Hematopoietic multipotent progenitor cell treated with erythropoietin and hydrocortisone succinate and interleukin-3 and kit ligand, for 17 days (in vitro differentiated cells): Measurements from ENCODE around the gene SDHA.
"Not testable (repeated sequence)": the region's sequence is repeated elsewhere in the genome, so short reads cannot be mapped to it uniquely, and the experiment has no call there.

Experiments
- DNase-seq: peaks from one replicate; pipeline ENCODE4 v3.0.0-alpha.2; 2015; ENCODE audit warnings: low spot score

The SDHA gene

GRCh38 chr5:198516-199196 is 19.5 kb upstream of the SDHA start:
- DNase-seq, result no peak

GRCh38 chr5:199197-199949 is 18.7 kb upstream of the SDHA start:
- DNase-seq, result no peak

GRCh38 chr5:199950-200645 is 18.0 kb upstream of the SDHA start:
- DNase-seq, result no peak

GRCh38 chr5:200985-201384 is 17.1 kb upstream of the SDHA start:
- no peak for DNase-seq

- no peak for DNase-seq
These were observed 16.4 kb upstream of the SDHA start for GRCh38 chr5:201672-202071.

GRCh38 chr5:203246-203930 is 14.7 kb upstream of the SDHA start:
- DNase-seq, result no peak

- DNase-seq, result no peak
These were observed 14.1 kb upstream of the SDHA start for GRCh38 chr5:204001-204400.

GRCh38 chr5:204462-204861 is 13.7 kb upstream of the SDHA start:
- no peak for DNase-seq

GRCh38 chr5:204966-205670 is 13.0 kb upstream of the SDHA start:
- DNase-seq, result no peak

- no peak for DNase-seq
These were observed 11.7 kb upstream of the SDHA start for GRCh38 chr5:206406-206805.

- DNase-seq, result no peak
These were observed 11.1 kb upstream of the SDHA start for GRCh38 chr5:206927-207536.

- DNase-seq, result no peak
These were observed 10.5 kb upstream of the SDHA start for GRCh38 chr5:207599-207998.

GRCh38 chr5:208449-209114 is 9.5 kb upstream of the SDHA start:
- DNase-seq, result no peak

- DNase-seq, result no peak
These were observed 4.2 kb upstream of the SDHA start for GRCh38 chr5:213803-214395.

- not testable (repeated sequence) for DNase-seq
These were observed 2.9 kb upstream of the SDHA start for GRCh38 chr5:215256-215655.

- DNase-seq, result not testable (repeated sequence)
These were observed 2.0 kb upstream of the SDHA start for GRCh38 chr5:216076-216475.

- DNase-seq, result peak; percentile 64
These were observed 554 bp downstream of the SDHA start for GRCh38 chr5:218457-219291.

GRCh38 chr5:219460-219863 is 1.3 kb downstream of the SDHA start:
- DNase-seq, result peak; percentile 54

- DNase-seq, result peak; percentile 66
These were observed 1.9 kb downstream of the SDHA start for GRCh38 chr5:219991-220390.
